Ishikawa (cell line): ENCODE data around the gene FURIN.
A peak's percentile ranks its signal among the peaks of the same experiment; 100 is the strongest.

Experiments
- CEBPB ChIP-seq: IDR thresholded peaks from 2 replicates; pipeline ENCODE4 v1.6.1; 2012
- CREB1 ChIP-seq: IDR thresholded peaks from 2 replicates; pipeline ENCODE4 v1.6.1; 2012; ENCODE audit warnings: low read depth
- EGR1 ChIP-seq: IDR thresholded peaks from 2 replicates; pipeline ENCODE4 v1.6.1; 2012
- EP300 ChIP-seq: IDR thresholded peaks from 2 replicates; pipeline ENCODE4 v1.6.1; 2012; ENCODE audit warnings: borderline replicate concordance
- FOXM1 ChIP-seq: IDR thresholded peaks from 2 replicates; pipeline ENCODE4 v1.6.1; 2012; ENCODE audit warnings: low read depth, borderline replicate concordance
- NFIC ChIP-seq: IDR thresholded peaks from 2 replicates; pipeline ENCODE4 v1.6.1; 2012
- RAD21 ChIP-seq: IDR thresholded peaks from 2 replicates; pipeline ENCODE4 v1.6.1; 2012; ENCODE audit warnings: low read depth
- REST ChIP-seq: IDR thresholded peaks from 2 replicates; pipeline ENCODE4 v1.6.1; 2012; ENCODE audit warnings: low read depth, mild to moderate bottlenecking
- TAF1 ChIP-seq: IDR thresholded peaks from 2 replicates; pipeline ENCODE4 v1.6.1; 2012; ENCODE audit warnings: low read depth, mild to moderate bottlenecking
- TCF12 ChIP-seq: IDR thresholded peaks from 2 replicates; pipeline ENCODE4 v1.6.1; 2012; ENCODE audit warnings: low read depth
- TEAD4 ChIP-seq: IDR thresholded peaks from 2 replicates; pipeline ENCODE4 v1.6.1; 2012
- YY1 ChIP-seq: IDR thresholded peaks from 2 replicates; pipeline ENCODE4 v1.6.1; 2012; ENCODE audit warnings: low read depth
- ZBTB7A ChIP-seq: IDR thresholded peaks from 2 replicates; pipeline ENCODE4 v1.6.1; 2012; ENCODE audit warnings: low read depth
- TF ChIP-seq, protein P1 (sequence below): IDR thresholded peaks from 2 replicates; pipeline ENCODE4 v1.6.1; 2012
- TF ChIP-seq, protein P2 (sequence below): IDR thresholded peaks from 2 replicates; pipeline ENCODE4 v1.6.1; 2012

Gene FURIN

DNA sequence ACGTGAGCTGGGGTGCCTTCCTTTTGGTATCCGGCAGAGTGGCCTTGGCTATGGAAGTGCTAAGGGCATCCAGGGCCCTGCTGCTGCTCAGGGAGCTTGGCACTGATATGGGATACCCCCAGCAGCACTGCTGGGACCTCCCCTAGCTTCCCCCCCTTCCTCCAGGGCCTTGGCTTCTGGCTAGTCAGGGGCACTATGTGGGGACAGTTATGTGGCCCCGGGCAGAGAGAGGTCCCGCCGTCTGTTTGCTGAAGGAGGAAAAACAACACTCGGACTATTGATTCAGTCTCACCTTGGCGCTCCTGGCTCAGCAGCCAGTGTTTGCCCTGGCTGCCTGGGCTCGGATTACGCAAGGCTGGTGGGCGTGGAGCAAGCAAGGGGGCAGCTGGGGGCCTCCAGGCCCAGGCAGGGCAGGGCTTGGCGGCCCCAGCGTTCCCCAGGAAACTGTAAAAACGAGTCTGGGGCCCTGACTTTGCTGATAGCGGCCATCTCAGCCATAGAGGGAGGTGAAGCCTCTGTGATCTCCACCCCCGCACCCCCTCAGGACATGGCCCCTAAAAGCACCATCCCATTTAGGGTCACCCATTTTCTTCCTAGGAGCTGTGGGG, 5.7 kb downstream of the FURIN start:
- TF ChIP-seq, protein P1, sequence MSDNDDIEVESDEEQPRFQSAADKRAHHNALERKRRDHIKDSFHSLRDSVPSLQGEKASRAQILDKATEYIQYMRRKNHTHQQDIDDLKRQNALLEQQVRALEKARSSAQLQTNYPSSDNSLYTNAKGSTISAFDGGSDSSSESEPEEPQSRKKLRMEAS: 0 out of 2 replicates have a peak, but pooled peaks have one; percentile 16
- TF ChIP-seq TCF12: peak; percentile 32; the same call in 1 of the 2 replicates
- TF ChIP-seq ZBTB7A: 0 out of 2 replicates have a peak, but pooled peaks have one; percentile 28
- no peak for TF ChIP-seq FOXM1
- peak; percentile 91 for TF ChIP-seq CEBPB

- TF ChIP-seq CREB1 (no peak), RAD21 (no peak), FOXM1 (no peak), ZBTB7A (no peak), CEBPB (no peak), TCF12 (no peak), EP300 (no peak), NFIC (no peak), REST (no peak), TEAD4 (no peak)
These were observed 7.2 kb downstream of the FURIN start for GRCh38 chr15:90875549-90875981.

DNA sequence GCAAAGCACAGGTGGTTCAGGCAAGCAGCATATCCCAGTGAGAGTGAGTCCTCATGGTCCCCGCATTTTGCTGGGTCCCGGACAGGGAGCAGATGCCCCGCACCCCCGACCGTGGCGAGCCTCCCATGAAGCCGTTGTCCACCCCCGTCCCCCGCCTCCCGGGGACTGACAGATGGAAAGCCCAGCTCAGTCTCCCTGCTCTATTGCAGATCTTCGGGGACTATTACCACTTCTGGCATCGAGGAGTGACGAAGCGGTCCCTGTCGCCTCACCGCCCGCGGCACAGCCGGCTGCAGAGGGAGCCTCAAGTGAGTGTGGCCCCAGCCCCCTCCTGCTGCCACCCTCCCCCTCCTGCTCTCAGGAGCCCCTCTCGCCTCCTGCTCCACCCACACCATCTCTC, 7.7 kb downstream of the FURIN start:
- TF ChIP-seq, protein P2, sequence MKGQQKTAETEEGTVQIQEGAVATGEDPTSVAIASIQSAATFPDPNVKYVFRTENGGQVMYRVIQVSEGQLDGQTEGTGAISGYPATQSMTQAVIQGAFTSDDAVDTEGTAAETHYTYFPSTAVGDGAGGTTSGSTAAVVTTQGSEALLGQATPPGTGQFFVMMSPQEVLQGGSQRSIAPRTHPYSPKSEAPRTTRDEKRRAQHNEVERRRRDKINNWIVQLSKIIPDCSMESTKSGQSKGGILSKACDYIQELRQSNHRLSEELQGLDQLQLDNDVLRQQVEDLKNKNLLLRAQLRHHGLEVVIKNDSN: no peak
- TF ChIP-seq FOXM1 (no peak), EGR1 (no peak), CREB1 (no peak), REST (no peak), TAF1 (no peak), TEAD4 (no peak)
- TF ChIP-seq, protein P1: no peak

DNA sequence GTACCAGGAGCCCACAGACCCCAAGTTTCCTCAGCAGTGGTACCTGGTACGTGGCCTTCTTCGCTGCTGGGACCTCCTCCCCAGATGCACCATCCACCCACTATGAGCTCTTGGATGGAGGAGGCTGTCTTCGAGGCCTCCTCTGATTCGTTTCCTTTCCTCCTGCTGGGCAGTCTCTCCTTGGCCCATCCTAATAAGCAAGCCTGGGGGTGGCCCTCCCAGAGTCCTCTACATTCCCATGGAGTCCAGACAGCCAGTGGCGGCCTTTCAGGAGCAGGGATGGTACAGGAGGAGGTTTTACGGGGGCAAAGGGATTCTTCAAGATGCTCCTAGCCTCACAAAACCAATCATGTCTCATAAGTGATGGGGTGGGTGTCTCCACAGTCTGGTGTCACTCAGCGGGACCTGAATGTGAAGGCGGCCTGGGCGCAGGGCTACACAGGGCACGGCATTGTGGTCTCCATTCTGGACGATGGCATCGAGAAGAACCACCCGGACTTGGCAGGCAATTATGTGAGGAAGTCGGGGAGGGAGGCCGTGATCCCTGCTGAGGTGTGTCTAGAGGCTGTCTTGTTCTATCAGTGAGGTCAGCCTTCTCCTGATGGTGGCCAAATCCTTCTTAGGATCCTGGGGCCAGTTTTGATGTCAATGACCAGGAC, 8.3 kb downstream of the FURIN start:
- no peak for TF ChIP-seq EP300
- no peak for TF ChIP-seq ZBTB7A
- TF ChIP-seq EGR1: no peak
- no peak for TF ChIP-seq FOXM1
- no peak for TF ChIP-seq REST

GRCh38 chr15:90877315-90877714, 8.9 kb downstream of the FURIN start:
- TF ChIP-seq YY1 (no peak), CREB1 (no peak), CEBPB (no peak), TAF1 (no peak), TEAD4 (no peak)
- TF ChIP-seq, protein P2: no peak
